NCI-H1092 (cell line): Measurements from ENCODE around the gene SLC44A1.

Source experiments
- DNase-seq: peaks from one replicate; lab custom pipeline; 2025; lab: John Stamatoyannopoulos, UW

Gene SLC44A1

GRCh38 chr9:105338308-105338707 lies 93.9 kb downstream of the SLC44A1 start:
- no peak for DNase-seq

GRCh38 chr9:105339849-105340248 lies 95.4 kb downstream of the SLC44A1 start:
- no peak for DNase-seq

GRCh38 chr9:105341434-105342146 lies 97.1 kb downstream of the SLC44A1 start:
- DNase-seq = no peak

DNA sequence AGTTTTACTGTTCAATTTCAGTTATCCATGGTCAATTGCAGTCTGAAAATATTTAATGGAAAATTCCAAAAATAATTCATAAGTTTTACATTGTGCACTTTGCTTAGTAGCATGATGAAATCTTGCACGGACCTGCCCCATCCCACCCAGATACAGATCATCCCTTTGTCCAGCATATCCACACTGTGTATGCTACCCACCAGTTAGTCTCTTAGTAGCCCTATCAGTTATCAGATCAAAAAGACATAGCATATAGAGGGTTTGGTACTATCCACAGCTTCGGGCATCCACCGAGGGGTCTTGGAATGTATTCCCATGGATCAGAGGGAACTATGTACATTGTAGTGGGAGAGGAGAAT lies 97.7 kb downstream of the SLC44A1 start:
- DNase-seq = no peak

GRCh38 chr9:105344283-105344682 lies 99.8 kb downstream of the SLC44A1 start:
- DNase-seq = no peak

- DNase-seq = no peak
Observed at GRCh38 chr9:105345626-105346025, 101.2 kb downstream of the SLC44A1 start.

GRCh38 chr9:105346273-105346672 lies 101.8 kb downstream of the SLC44A1 start:
- no peak for DNase-seq

DNA sequence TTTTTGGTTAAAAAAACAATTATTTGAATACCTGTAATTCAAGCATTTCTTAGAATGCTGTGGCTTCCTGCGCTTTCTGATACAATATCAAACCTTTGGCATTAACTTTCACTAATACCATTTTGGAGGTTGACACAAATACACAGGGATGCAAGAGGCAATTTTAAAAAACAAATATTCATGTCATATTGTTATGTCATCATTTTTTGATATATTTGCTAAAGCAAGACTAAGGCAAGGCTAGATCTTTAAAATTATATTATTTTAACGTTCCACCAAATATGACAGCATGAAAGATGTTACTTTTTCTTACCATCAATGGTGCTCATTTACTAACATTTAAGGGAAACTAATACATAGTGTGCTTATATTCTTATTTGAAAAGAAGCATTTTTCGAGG lies 110.0 kb downstream of the SLC44A1 start:
- no peak for DNase-seq

DNA sequence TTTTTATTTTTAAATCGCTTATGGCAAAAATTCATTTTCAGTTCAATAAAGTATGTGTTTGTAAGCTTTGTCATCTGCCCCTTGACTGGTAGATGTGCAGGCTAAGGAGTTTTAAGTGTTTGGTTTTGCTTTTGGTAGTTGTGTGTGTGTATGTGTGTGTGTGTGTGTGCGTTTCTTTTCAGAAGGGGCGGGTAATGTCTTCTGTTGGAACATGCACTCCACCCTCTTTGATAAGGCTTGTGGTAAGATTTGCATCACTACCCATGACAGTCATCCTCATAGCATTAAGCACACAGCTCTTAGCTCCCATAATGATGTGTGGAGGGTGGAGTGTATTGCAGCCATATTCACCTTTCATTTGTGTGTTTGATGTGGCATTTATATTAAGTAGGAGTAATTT lies 111.3 kb downstream of the SLC44A1 start:
- DNase-seq = no peak

GRCh38 chr9:105357937-105358336 lies 113.5 kb downstream of the SLC44A1 start:
- DNase-seq = no peak

DNA sequence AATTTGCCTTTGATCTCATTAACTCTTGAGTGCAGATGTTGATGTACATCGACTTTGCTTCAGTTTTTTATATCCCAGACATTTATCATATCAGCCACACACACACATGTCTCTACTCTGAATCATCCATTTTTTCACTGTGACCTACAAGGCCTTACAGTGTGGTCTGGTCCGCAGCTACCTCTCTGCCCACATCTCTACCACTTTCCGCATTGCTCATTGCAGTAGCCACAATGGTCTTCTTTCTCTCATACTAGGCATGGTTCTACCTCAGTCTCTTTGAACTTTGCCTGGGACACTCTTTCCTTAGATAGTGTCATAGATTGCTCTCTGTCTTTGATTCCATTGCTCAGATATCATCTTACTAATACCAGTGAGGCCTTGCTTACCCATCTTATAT lies 115.4 kb downstream of the SLC44A1 start:
- DNase-seq = no peak

DNA sequence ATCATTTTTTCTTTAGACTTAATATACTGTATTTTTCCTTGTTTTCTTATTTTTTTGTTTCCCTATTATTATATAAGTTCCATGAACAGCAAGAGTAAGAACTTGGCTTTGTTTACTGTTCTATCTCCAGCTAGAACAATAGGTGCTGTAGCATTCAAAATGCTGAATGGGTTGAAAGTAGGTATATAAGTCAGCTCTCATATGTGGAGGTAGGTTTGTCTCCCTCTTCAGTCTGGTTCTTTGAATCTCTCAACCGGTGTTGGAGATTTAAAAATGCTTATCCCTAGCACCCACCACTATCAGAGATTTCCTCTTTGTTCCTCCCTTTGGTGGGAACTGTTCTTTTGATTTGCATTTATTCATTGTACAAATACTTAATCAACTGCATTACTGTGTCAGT lies 115.9 kb downstream of the SLC44A1 start:
- no peak for DNase-seq

DNA sequence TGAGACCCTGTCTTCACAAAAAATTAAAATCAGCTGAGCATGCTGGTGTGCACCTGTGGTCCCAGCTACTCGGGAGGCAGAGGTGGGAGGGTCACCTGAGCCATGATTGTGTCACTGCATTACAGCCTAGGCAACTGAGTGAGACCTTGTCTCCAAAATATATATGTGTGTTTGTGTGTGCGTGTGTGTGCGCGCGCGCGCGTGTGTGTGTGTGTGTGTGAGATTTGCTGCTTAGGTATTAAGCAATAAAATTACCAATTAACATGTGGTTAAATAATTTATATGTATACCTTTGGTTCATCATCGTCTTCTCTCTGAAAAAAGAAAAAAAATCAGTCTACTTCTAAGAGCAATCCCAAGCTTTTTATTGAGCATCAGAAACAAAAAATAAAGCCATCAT lies 117.4 kb downstream of the SLC44A1 start:
- DNase-seq = no peak

GRCh38 chr9:105362470-105362869 lies 118.0 kb downstream of the SLC44A1 start:
- no peak for DNase-seq

DNA sequence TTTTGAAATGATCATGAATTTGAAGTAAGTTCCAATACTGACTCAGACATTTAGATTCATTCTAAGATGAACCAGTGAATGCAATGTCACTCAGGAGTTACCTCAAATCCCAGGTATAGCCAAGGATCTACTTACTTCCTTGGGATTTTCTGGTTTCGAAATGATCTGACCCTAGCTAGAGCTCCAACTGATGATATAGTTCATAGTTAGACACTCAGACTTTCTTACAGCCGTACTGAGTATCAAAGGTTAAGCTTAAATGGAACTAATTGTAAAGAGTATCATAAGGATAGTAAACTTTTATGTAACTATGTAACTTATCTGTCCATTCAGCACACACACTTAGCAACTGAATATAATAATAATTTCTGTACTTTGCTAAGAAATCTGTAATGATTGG lies 119.4 kb downstream of the SLC44A1 start:
- DNase-seq = no peak

- no peak for DNase-seq
Observed at GRCh38 chr9:105369911-105370310, 125.5 kb downstream of the SLC44A1 start.

DNA sequence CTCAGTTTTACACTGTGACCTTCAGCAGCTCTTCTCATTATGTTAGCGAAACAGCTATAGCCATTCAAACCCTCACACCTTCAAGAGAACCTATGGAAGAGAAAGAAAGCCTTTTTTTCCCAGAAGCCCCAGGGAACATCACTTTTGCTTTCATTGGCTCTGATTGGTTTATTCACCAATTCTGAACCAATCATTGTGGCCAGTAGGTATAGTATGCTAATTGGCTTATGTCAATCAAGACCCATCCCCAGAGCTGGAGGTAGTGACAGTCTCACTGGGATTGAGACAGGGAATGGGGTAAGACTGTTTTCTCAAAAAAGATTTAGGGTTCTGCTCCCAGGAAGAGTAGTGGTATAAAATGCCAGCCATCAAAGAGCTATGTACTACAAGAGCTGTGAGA lies 129.3 kb downstream of the SLC44A1 start:
- no peak for DNase-seq

DNA sequence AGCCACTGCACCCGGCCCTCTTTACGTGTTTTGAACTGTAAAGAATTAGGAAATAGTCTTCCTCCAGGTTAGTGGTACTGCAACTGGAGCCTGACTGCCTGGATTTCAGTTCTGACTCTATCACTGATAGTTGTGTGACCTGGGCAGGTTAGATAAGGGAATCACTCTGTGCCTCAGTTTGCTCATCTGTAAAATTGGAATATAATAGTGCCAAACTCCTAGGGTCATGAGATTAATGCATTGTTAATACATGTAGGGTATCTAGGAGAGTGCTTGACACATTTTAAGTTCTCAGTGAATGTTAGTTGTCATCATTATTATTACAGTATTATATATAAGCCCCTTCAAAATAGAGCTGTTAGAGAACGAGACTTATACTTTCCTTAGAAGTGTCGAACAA lies 130.9 kb downstream of the SLC44A1 start:
- no peak for DNase-seq

- no peak for DNase-seq
Observed at GRCh38 chr9:105376893-105377292, 132.4 kb downstream of the SLC44A1 start.

- DNase-seq = no peak
Observed at GRCh38 chr9:105385381-105385985, 141.0 kb downstream of the SLC44A1 start.

DNA sequence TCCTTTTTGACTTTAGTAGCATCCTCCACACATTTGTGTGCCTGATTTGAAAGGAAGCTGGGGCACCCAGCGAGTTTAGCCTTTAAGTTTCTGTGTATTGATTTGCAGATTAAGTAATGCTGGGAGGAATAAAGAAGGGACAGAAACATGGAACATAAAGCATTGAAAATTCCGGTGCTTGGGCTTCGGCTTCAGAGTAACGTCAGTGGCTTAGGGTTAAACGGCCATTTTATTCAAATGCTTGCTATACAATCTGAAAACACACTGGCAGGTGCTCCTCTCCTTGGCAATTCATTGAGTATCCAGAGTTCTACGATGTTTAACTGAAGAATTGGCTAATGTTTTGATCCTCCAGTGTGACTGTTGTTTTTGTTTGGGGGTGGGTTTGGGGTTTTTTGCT lies 145.3 kb downstream of the SLC44A1 start:
- no peak for DNase-seq

DNA sequence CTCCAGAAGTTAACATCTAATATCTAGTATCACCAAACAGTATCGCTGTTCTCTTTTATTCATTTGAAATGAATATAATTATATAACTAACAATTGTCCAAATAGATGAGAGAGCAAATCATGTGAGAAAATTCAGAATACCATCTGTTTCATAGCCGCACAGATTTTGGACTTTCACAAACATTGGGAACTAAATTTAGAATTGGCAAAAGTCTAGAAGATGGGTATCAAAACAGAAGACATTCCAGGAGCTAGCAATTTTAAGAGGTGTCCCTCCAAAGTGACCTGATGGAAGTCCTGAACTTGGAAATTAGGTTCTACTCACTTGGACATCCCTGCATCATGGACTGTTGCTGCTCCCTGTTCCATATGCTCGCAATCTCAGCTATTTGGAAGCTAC lies 146.4 kb downstream of the SLC44A1 start:
- DNase-seq = no peak

DNA sequence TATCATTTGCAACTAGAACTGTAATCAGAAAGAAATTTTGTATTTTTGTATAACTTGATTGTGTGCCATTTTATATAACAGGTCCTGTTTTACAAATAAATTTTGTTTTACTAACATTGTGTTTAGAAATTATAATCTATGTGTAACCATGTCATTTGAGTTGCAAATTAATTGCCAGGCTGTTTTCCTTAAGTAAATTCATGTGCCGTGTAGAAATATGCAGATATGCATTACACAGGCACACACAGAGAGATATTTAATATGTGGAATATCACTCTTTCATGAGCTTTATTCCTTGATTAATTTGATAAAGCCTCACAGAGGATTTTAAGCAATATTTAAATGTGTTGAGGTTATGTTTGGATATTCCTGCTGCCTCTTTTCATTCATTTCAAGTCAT lies 146.8 kb downstream of the SLC44A1 start:
- DNase-seq = no peak

- DNase-seq = no peak
Observed at GRCh38 chr9:105392531-105392930, 148.1 kb downstream of the SLC44A1 start.
